ENCODE results near the gene PTPDC1. TPM values are rescaled to one million over a fixed set of nuclear protein-coding genes. Genes with fewer than 3 reads are reported as not detected.

Gene PTPDC1
- polyA plus RNA-seq, 5 donors, result 12.3 to 19.1 (median 15.7) TPM

GRCh38 chr9:94140791-94141790 is 56.8 kb downstream of the PTPDC1 start:
- no peak for DNase-seq

GRCh38 chr9:94142353-94142752 is 58.1 kb downstream of the PTPDC1 start:
- DNase-seq, result no peak

- DNase-seq, result no peak
Measured at GRCh38 chr9:94144394-94144793, 60.1 kb downstream of the PTPDC1 start.

GRCh38 chr9:94145640-94146039 is 61.4 kb downstream of the PTPDC1 start:
- DNase-seq, result no peak

GRCh38 chr9:94147776-94148175 is 63.5 kb downstream of the PTPDC1 start:
- DNase-seq, result no peak

- DNase-seq, result no peak
Measured at GRCh38 chr9:94148419-94148818, 64.2 kb downstream of the PTPDC1 start.

GRCh38 chr9:94149696-94150095 is 65.4 kb downstream of the PTPDC1 start:
- no peak for DNase-seq

GRCh38 chr9:94150279-94150828 is 66.1 kb downstream of the PTPDC1 start:
- DNase-seq, result no peak

GRCh38 chr9:94150890-94151650 is 66.8 kb downstream of the PTPDC1 start:
- DNase-seq, result no peak

GRCh38 chr9:94153905-94154304 is 69.6 kb downstream of the PTPDC1 start:
- DNase-seq, result no peak

GRCh38 chr9:94156348-94157049 is 72.2 kb downstream of the PTPDC1 start:
- DNase-seq, result no peak

- peak; percentile 49 to 50 for DNase-seq
Measured at GRCh38 chr9:94157050-94157801, 73.0 kb downstream of the PTPDC1 start.

Other genes starting within 250 kb of the PTPDC1 start
- gene BARX1, start 129.1 kb upstream of the PTPDC1 start, polyA plus RNA-seq (ENCODE audit: insufficient read depth in 1 of 5, insufficient read length in 5 of 5, low replicate concordance in 1 of 5), result under 1 TPM in 1 of 5 donors, not detected in 4; 0.08 TPM
- gene ZNF169, start 174.8 kb downstream of the PTPDC1 start, polyA plus RNA-seq (ENCODE audit: insufficient read depth in 1 of 5, insufficient read length in 5 of 5, low replicate concordance in 1 of 5), result 10 to 100 TPM in 3 of 5 donors, 1 to 10 TPM in 2; 6.4 to 12.6 (median 10.2) TPM
- gene NUTM2F, start 244.2 kb downstream of the PTPDC1 start, polyA plus RNA-seq (ENCODE audit: insufficient read depth in 1 of 5, insufficient read length in 5 of 5, low replicate concordance in 1 of 5), result under 1 TPM in 2 of 5 donors, not detected in 3; 0.09 to 0.36 TPM

Measured in right lung (tissue), 5 donors.